GM12878 (cell line): Measurements from ENCODE around the gene SMR3A. TPM values are rescaled to one million over a fixed set of nuclear protein-coding genes. Genes with fewer than 3 reads are reported as not detected.

Source experiments
- ATAC-seq: fragments of 200-7000 bp; cut with Tn5 transposase; 3 replicates; pipeline ENCODE4 v1.9.1; 2020; ENCODE audit warnings: mild to moderate bottlenecking, moderate library complexity
- Bru-seq: library from RNA; stranded (reverse); fragments of 400-500 nt; gene quantifications from one replicate; lab custom pipeline; 2021; lab: Mats Ljungman, UMichigan
- BruChase-seq, 2 experiments: library from RNA; stranded (reverse); fragments of 400-500 nt; gene quantifications; one replicate each; lab custom pipeline; 2021; lab: Mats Ljungman, UMichigan
- BruUV-seq: library from RNA; stranded (reverse); fragments of 400-500 nt; replicated peaks from 2 replicates; lab custom pipeline; 2021; lab: Mats Ljungman, UMichigan
- CTCF ChIA-PET: fragments of 300-600 bp; sonication (Branson Sonifier 250); formaldehyde crosslinking; extraction: SDS; loops from one replicate; lab custom pipeline; 2021; ENCODE audit warnings: inconsistent platforms; lab: Yijun Ruan, JAX
- POLR2A ChIA-PET: fragments of 350-600 bp; formaldehyde crosslinking; extraction: SDS; loops from one replicate; lab custom pipeline; 2021; ENCODE audit warnings: inconsistent platforms; lab: Charles Lee
- RAD21 ChIA-PET: fragments of 300-600 bp; sonication (Branson Sonifier 250); formaldehyde crosslinking; loops from one replicate; lab custom pipeline; 2023; ENCODE audit warnings: antibody characterized with exemption; ENCODE audit not compliant: unreplicated experiment; lab: Charles Lee
- SMC1A ChIA-PET: fragments of 300-600 bp; sonication (Branson Sonifier 250); formaldehyde crosslinking; loops from one replicate; lab custom pipeline; 2023; ENCODE audit not compliant: unreplicated experiment, uncharacterized antibody; lab: Charles Lee
- DNase-seq: peaks from one replicate; pipeline ENCODE4 v3.0.0-alpha.2; 2011; ENCODE audit warnings: low read depth, low spot score
- FAIRE-seq: peaks from 3 replicates; lab custom pipeline; 2011; peaks lifted over from hg19 to GRCh38; lab: Jason Lieb, UNC
- H2AFZ ChIP-seq: 2 replicates; pipeline ENCODE4 v1.6.0; 2011; ENCODE audit warnings: low read depth, low read length, control low read depth; ENCODE audit not compliant: control insufficient read depth
- H3K27ac ChIP-seq: 2 replicates; pipeline ENCODE4 v1.5.1; 2011; ENCODE audit warnings: control low read depth; ENCODE audit not compliant: control insufficient read depth, insufficient read depth
- H3K27me3 ChIP-seq, 2 experiments: replicated peaks in 1 of 2; 2 replicates each; pipeline versions ENCODE4 v1.6.0 to v1.6.1; 2011; ENCODE audit warnings: low read length in 1 of 2; ENCODE audit not compliant: control insufficient read depth in 2 of 2, insufficient read depth in 2 of 2
- H3K36me3 ChIP-seq, 2 experiments: 2 replicates each; pipeline ENCODE4 v1.5.1; 2011; ENCODE audit warnings: low read length in 1 of 2; ENCODE audit not compliant: control insufficient read depth in 2 of 2, insufficient read depth in 2 of 2
- H3K4me1 ChIP-seq: 2 replicates; pipeline ENCODE4 v1.6.1; 2011; ENCODE audit warnings: mild to moderate bottlenecking, low read length, moderate library complexity, mixed read lengths; ENCODE audit not compliant: control insufficient read depth, insufficient read depth
- H3K4me2 ChIP-seq: 2 replicates; pipeline ENCODE4 v1.6.0; 2011; ENCODE audit warnings: control low read depth; ENCODE audit not compliant: control insufficient read depth, insufficient read depth
- H3K4me3 ChIP-seq: fragments of 200-600 bp; sonication (generic); 2 replicates; pipeline ENCODE4 v1.5.1; 2016
- H3K79me2 ChIP-seq: 2 replicates; pipeline ENCODE4 v1.6.0; 2011; ENCODE audit warnings: low read length; ENCODE audit not compliant: control insufficient read depth, insufficient read depth
- H3K9ac ChIP-seq: 2 replicates; pipeline ENCODE4 v1.8.0; 2011; ENCODE audit warnings: low read length, control low read depth, mixed read lengths; ENCODE audit not compliant: control insufficient read depth, insufficient read depth
- H3K9me3 ChIP-seq: replicated peaks from 3 replicates; pipeline ENCODE4 v1.5.1; 2011; ENCODE audit warnings: mild to moderate bottlenecking, low read length; ENCODE audit not compliant: control insufficient read depth, insufficient read depth
- H4K20me1 ChIP-seq: 2 replicates; pipeline ENCODE4 v1.6.0; 2011; ENCODE audit not compliant: control insufficient read depth, insufficient read depth
- WGBS: methylation state at CpG from one replicate; pipeline ENCODE4 v1.1.6; 2016; ENCODE audit warnings: low lambda C conversion rate; ENCODE audit not compliant: insufficient replicate concordance, insufficient coverage; ENCODE audit errors: missing lambda C conversion rate; 5-methylcytosine and 5-hydroxymethylcytosine counted together
- in situ Hi-C: fragments of 300-500 bp; cut with MboI; formaldehyde crosslinking; loops from 9 replicates; pipeline ENCODE4 v1.14.3; 2018; ENCODE audit warnings: mixed read lengths
- intact Hi-C: fragments of 100-400 bp; cut with micrococcal nuclease; formaldehyde crosslinking; loops from one replicate; pipeline ENCODE4 v1.14.2; 2022; ENCODE audit not compliant: unreplicated experiment
- long read RNA-seq, 2 experiments: library from polyadenylated mRNA; unstranded; transcript quantifications; one replicate each; pipeline ENCODE4 v2.0.0, GENCODE V29; 2019 to 2020
- polyA minus RNA-seq, 3 experiments: library from RNA; depleted of rRNA, polyadenylated mRNA; stranded (reverse); fragments of >200 nt; gene quantifications; 2 replicates each; pipeline ENCODE4 v1.2.3, GENCODE V29; 2011
- polyA plus RNA-seq, 11 experiments: library from polyadenylated mRNA; depleted of rRNA in 4 of 11; unstranded in 6 of 11; stranded (reverse) in 5 of 11; fragments of >200 nt; fragmentation: Nextera tagmentation in 4 of 11; fragmentation: Illumina TruSeq in 1 of 11; extraction: Ambion mirVana in 4 of 11; extraction: Trizol in 1 of 11; gene quantifications; 1 replicate in 1 of 11; 2 replicates in 10 of 11; pipeline versions ENCODE4 v1.2.1 to v1.2.3, GENCODE V29; 2011 to 2016; ENCODE audit warnings: inconsistent platforms in 2 of 11, missing spikeins in 2 of 11, low read depth in 1 of 11
- total RNA-seq, 4 experiments: library from RNA; depleted of rRNA in 3 of 4; stranded (reverse); fragments of >200 nt in 3 of 4; fragmentation: Illumina TruSeq in 1 of 4; extraction: Trizol in 1 of 4; gene quantifications; 2 replicates each; pipeline versions ENCODE4 v1.2.1 to v1.2.3, GENCODE V29; 2013 to 2021
- TF ChIP-seq, protein P1 (sequence below): fragments of 450-650 bp; conservative IDR thresholded peaks from 2 replicates; pipeline ENCODE4 v1.6.1; 2017; ENCODE audit warnings: mild to moderate bottlenecking, moderate library complexity
- TF ChIP-seq, protein P2 (sequence below): fragments of 450-650 bp; IDR thresholded peaks from 2 replicates; pipeline ENCODE4 v1.6.1; 2016; ENCODE audit warnings: mild to moderate bottlenecking, moderate library complexity, borderline replicate concordance

SMR3A gene
- not detected in 2 replicates for total RNA-seq (2013; cell fraction: nucleolus; rRNA removed)
- total RNA-seq (2014; rRNA removed): not detected in 2 replicates
- not detected in 2 replicates for total RNA-seq (2014; rRNA removed; fragmentation: Illumina TruSeq; extraction: Trizol)
- not detected in 2 replicates for total RNA-seq (2021)
- not detected for polyA plus RNA-seq (2011; ENCODE audit: low read depth)
- polyA plus RNA-seq (2011; rRNA removed): not detected in 2 replicates
- polyA plus RNA-seq (2011; cell fraction: cytosol; rRNA removed): not detected in 2 replicates
- not detected in 2 replicates for polyA plus RNA-seq (2011; cell fraction: nucleus; rRNA removed)
- not detected in 2 replicates for polyA plus RNA-seq (2012)
- not detected in 2 replicates for polyA plus RNA-seq (2014; fragmentation: Illumina TruSeq; extraction: Trizol)
- polyA plus RNA-seq (2014; fragmentation: Nextera tagmentation; extraction: Ambion mirVana): not detected
- polyA plus RNA-seq (2014; rRNA removed): not detected in 2 replicates
- not detected for polyA plus RNA-seq (2016; fragmentation: Nextera tagmentation; extraction: Ambion mirVana)
- not detected in 2 replicates for polyA minus RNA-seq (2011; rRNA and poly(A)+ RNA removed)
- polyA minus RNA-seq (2011; cell fraction: cytosol; rRNA and poly(A)+ RNA removed): not detected in 2 replicates
- polyA minus RNA-seq (2011; cell fraction: nucleus; rRNA and poly(A)+ RNA removed): not detected in 2 replicates
- Bru-seq, nascent RNA: percentile 15 among the genes with signal in this experiment
- not detected for BruChase-seq, experiment 1, labeled RNA remaining after a 6-hour chase
- BruChase-seq, experiment 2, labeled RNA remaining after a 2-hour chase: not detected
- long read RNA-seq, experiment 1: 0 reads
- long read RNA-seq, experiment 2: 0 reads

DNA sequence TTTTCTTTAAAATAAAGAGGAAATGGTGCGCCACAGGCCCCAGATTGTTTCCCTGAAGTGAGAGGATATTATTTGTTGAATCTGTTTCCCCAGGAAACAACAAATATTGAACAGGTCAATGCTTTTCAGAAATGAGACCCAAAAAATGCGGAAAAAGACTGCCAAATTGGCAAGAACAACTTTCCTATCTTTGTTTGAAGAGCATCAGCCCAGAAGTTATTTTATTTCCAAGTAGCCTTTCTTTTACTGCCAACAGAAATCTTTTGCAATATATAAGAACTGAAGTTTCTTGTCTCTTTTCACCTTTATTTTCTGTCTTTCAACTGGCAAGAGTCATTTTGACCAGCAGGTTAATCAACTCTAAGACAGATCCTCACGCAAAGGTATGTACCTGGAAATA, at the start of gene SMR3A:
TSS of gene SMR3A (plus strand) at position 301 of the 400 bp plus-strand sequence. CDS start 1,356 bp downstream, outside the sequence.
- H4K20me1 ChIP-seq: no peaks in the 10 kb centered on the region
- no peaks in the 10 kb centered on the region for H3K36me3 ChIP-seq
- WGBS: 52% methylated on average over 3 of the region's 3 CpGs
- no peaks in the 10 kb centered on the region for H3K4me1 ChIP-seq
- ChIA-PET CTCF (no interaction called here), RAD21 (no interaction called here), POLR2A (no interaction called here), SMC1A (interaction anchor here (1.3 to 1.8 kb wide), 2 partner anchors 35 to 110 kb away, joined by 3 to 4 read pairs; no protein-coding TSS in a partner anchor)
- intact Hi-C loops: no loop called here
- TF ChIP-seq, protein P1, sequence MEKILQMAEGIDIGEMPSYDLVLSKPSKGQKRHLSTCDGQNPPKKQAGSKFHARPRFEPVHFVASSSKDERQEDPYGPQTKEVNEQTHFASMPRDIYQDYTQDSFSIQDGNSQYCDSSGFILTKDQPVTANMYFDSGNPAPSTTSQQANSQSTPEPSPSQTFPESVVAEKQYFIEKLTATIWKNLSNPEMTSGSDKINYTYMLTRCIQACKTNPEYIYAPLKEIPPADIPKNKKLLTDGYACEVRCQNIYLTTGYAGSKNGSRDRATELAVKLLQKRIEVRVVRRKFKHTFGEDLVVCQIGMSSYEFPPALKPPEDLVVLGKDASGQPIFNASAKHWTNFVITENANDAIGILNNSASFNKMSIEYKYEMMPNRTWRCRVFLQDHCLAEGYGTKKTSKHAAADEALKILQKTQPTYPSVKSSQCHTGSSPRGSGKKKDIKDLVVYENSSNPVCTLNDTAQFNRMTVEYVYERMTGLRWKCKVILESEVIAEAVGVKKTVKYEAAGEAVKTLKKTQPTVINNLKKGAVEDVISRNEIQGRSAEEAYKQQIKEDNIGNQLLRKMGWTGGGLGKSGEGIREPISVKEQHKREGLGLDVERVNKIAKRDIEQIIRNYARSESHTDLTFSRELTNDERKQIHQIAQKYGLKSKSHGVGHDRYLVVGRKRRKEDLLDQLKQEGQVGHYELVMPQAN: no peak
- TF ChIP-seq, protein P2, sequence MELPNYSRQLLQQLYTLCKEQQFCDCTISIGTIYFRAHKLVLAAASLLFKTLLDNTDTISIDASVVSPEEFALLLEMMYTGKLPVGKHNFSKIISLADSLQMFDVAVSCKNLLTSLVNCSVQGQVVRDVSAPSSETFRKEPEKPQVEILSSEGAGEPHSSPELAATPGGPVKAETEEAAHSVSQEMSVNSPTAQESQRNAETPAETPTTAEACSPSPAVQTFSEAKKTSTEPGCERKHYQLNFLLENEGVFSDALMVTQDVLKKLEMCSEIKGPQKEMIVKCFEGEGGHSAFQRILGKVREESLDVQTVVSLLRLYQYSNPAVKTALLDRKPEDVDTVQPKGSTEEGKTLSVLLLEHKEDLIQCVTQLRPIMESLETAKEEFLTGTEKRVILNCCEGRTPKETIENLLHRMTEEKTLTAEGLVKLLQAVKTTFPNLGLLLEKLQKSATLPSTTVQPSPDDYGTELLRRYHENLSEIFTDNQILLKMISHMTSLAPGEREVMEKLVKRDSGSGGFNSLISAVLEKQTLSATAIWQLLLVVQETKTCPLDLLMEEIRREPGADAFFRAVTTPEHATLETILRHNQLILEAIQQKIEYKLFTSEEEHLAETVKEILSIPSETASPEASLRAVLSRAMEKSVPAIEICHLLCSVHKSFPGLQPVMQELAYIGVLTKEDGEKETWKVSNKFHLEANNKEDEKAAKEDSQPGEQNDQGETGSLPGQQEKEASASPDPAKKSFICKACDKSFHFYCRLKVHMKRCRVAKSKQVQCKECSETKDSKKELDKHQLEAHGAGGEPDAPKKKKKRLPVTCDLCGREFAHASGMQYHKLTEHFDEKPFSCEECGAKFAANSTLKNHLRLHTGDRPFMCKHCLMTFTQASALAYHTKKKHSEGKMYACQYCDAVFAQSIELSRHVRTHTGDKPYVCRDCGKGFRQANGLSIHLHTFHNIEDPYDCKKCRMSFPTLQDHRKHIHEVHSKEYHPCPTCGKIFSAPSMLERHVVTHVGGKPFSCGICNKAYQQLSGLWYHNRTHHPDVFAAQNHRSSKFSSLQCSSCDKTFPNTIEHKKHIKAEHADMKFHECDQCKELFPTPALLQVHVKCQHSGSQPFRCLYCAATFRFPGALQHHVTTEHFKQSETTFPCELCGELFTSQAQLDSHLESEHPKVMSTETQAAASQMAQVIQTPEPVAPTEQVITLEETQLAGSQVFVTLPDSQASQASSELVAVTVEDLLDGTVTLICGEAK: no peak
- no peak within 1 kb of the TSS for H3K27ac ChIP-seq
- no TSS peak for BruUV-seq
- H3K27me3 ChIP-seq: no peaks in the 10 kb centered on the region
- no peak within 1 kb of the TSS for H2AFZ ChIP-seq
- no peak for DNase-seq
- H3K79me2 ChIP-seq: no peaks in the 10 kb centered on the region
- H3K4me2 ChIP-seq: no peak within 1 kb of the TSS
- FAIRE-seq: no peak
- ATAC-seq: no peak
- no peak within 1 kb of the TSS for H3K9ac ChIP-seq
- H3K4me3 ChIP-seq: no peak within 1 kb of the TSS
- in situ Hi-C loops: no loop called here
- H3K9me3 ChIP-seq: no peaks in the 10 kb centered on the region
